IPS-15b (cell line): ENCODE measurements around the gene HOXB1.

Source experiments
- H3K27me3 ChIP-seq: one replicate; pipeline ENCODE4 v1.6.1; 2013; ENCODE audit warnings: low read length; ENCODE audit not compliant: control insufficient read depth, insufficient read depth
- H3K36me3 ChIP-seq: one replicate; pipeline ENCODE4 v1.6.1; 2013; ENCODE audit warnings: low read length; ENCODE audit not compliant: control insufficient read depth, insufficient read depth
- H3K4me1 ChIP-seq: one replicate; pipeline ENCODE4 v1.6.1; 2013; ENCODE audit warnings: mild to moderate bottlenecking, low read length; ENCODE audit not compliant: control insufficient read depth, insufficient read depth
- H3K4me3 ChIP-seq: one replicate; pipeline ENCODE4 v1.5.1; 2013; ENCODE audit warnings: low read depth, low read length
- H3K9ac ChIP-seq: one replicate; pipeline ENCODE4 v1.6.1; 2013; ENCODE audit warnings: low read depth, mild to moderate bottlenecking, low read length
- H3K9me3 ChIP-seq: one replicate; pipeline ENCODE4 v1.6.1; 2013; ENCODE audit warnings: mild to moderate bottlenecking, low read length; ENCODE audit not compliant: control insufficient read depth, insufficient read depth

Gene HOXB1

GRCh38 chr17:48565022-48565554, 34.3 kb upstream of the HOXB1 start:
- no peaks in the 10 kb centered on the region for H3K9me3 ChIP-seq
- no peaks in the 10 kb centered on the region for H3K36me3 ChIP-seq
- peaks cover 97% of the 10 kb centered on the region for H3K27me3 ChIP-seq
- H3K4me1 ChIP-seq = peaks cover 6% of the 10 kb centered on the region
- no peak overlapping the region for H3K9ac ChIP-seq
- H3K4me3 ChIP-seq = peak overlapping the region; percentile 22

- peak overlapping the region; percentile 22 for H3K4me3 ChIP-seq
- no peaks in the 10 kb centered on the region for H3K9me3 ChIP-seq
- H3K36me3 ChIP-seq = no peaks in the 10 kb centered on the region
- peaks cover 4% of the 10 kb centered on the region for H3K4me1 ChIP-seq
- peaks cover 97% of the 10 kb centered on the region for H3K27me3 ChIP-seq
- H3K9ac ChIP-seq = no peak overlapping the region
These were observed 33.6 kb upstream of the HOXB1 start for GRCh38 chr17:48564188-48565021.

GRCh38 chr17:48563867-48564187, 33.0 kb upstream of the HOXB1 start:
- H3K4me1 ChIP-seq = peaks cover 4% of the 10 kb centered on the region
- H3K9me3 ChIP-seq = no peaks in the 10 kb centered on the region
- H3K9ac ChIP-seq = no peak overlapping the region
- H3K36me3 ChIP-seq = no peaks in the 10 kb centered on the region
- H3K27me3 ChIP-seq = peaks cover 97% of the 10 kb centered on the region
- no peak overlapping the region for H3K4me3 ChIP-seq

GRCh38 chr17:48563385-48563838, 32.6 kb upstream of the HOXB1 start:
- Histone ChIP-seq H3K4me1 (peaks cover 4% of the 10 kb centered on the region), H3K9me3 (no peaks in the 10 kb centered on the region), H3K4me3 (peak overlapping the region; percentile 16), H3K27me3 (peaks cover 97% of the 10 kb centered on the region), H3K9ac (no peak overlapping the region), H3K36me3 (no peaks in the 10 kb centered on the region)

GRCh38 chr17:48562934-48563333, 32.1 kb upstream of the HOXB1 start:
- H3K36me3 ChIP-seq = no peaks in the 10 kb centered on the region
- H3K4me1 ChIP-seq = peaks cover 3% of the 10 kb centered on the region
- H3K27me3 ChIP-seq = peaks cover 97% of the 10 kb centered on the region
- no peak overlapping the region for H3K9ac ChIP-seq
- H3K9me3 ChIP-seq = no peaks in the 10 kb centered on the region
- H3K4me3 ChIP-seq = peak overlapping the region; percentile 16

- Histone ChIP-seq H3K9me3 (no peaks in the 10 kb centered on the region), H3K4me1 (peaks cover 2% of the 10 kb centered on the region), H3K27me3 (peaks cover 97% of the 10 kb centered on the region), H3K4me3 (peak overlapping the region; percentile 31), H3K36me3 (no peaks in the 10 kb centered on the region), H3K9ac (no peak overlapping the region)
These were observed 31.3 kb upstream of the HOXB1 start for GRCh38 chr17:48561884-48562810.

- H3K4me1 ChIP-seq = peaks cover 2% of the 10 kb centered on the region
- H3K9me3 ChIP-seq = no peaks in the 10 kb centered on the region
- no peaks in the 10 kb centered on the region for H3K36me3 ChIP-seq
- no peak overlapping the region for H3K9ac ChIP-seq
- H3K4me3 ChIP-seq = peak overlapping the region; percentile 16
- peaks cover 96% of the 10 kb centered on the region for H3K27me3 ChIP-seq
These were observed 29.3 kb upstream of the HOXB1 start for GRCh38 chr17:48559840-48560817.

GRCh38 chr17:48559122-48559839, 28.5 kb upstream of the HOXB1 start:
- H3K4me1 ChIP-seq = no peaks in the 10 kb centered on the region
- no peaks in the 10 kb centered on the region for H3K36me3 ChIP-seq
- no peaks in the 10 kb centered on the region for H3K9me3 ChIP-seq
- peak overlapping the region; percentile 16 for H3K4me3 ChIP-seq
- H3K27me3 ChIP-seq = peaks cover 96% of the 10 kb centered on the region
- no peak overlapping the region for H3K9ac ChIP-seq

GRCh38 chr17:48558831-48559121, 28.0 kb upstream of the HOXB1 start:
- Histone ChIP-seq H3K4me1 (no peaks in the 10 kb centered on the region), H3K9me3 (no peaks in the 10 kb centered on the region), H3K36me3 (no peaks in the 10 kb centered on the region), H3K4me3 (peak overlapping the region; percentile 16), H3K27me3 (peaks cover 98% of the 10 kb centered on the region), H3K9ac (no peak overlapping the region)

- Histone ChIP-seq H3K36me3 (no peaks in the 10 kb centered on the region), H3K9ac (no peak overlapping the region), H3K9me3 (no peaks in the 10 kb centered on the region), H3K4me3 (no peak overlapping the region), H3K4me1 (no peaks in the 10 kb centered on the region), H3K27me3 (peaks cover 98% of the 10 kb centered on the region)
These were observed 27.4 kb upstream of the HOXB1 start for GRCh38 chr17:48558057-48558830.
